NCI-H1105 (cell line): Measurements from ENCODE around the gene FAM114A1.
"Not testable (repeated sequence)": the region's sequence is repeated elsewhere in the genome, so short reads cannot be mapped to it uniquely, and the experiment has no call there.

Source experiments
- DNase-seq: peaks from one replicate; lab custom pipeline; 2025; lab: John Stamatoyannopoulos, UW

The FAM114A1 gene

DNA sequence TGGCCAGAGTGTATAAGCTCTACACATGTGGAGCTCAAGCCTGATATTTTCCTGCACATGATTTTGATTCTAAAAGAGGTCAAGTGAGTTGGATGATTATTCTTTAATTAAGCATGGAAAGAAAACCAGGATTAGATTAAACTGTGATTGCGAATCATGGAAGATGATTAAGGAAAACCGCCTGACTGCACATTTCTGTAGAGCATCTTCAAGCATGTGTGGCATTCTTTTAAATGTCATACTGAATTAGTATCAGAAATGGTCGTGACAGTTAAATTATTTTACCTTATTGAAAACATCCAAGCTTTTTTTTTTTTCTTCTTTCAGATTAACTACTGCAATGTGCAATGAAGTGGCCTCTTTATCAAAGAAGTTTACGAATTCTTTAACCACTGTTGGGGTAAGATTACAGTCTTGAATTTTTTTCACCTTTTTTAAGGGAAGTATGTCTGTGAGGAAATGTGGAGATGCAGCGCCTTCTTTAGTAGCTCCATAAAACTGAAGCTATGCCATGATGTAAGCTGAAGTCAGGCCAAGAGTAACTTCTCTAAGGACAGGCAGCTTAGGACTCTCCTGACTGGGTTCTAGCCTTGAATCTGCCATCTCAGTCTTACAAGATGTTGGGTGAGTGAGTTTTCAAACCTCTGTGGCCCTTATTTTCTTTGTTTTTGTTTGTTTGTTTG is 67.9 kb downstream of the FAM114A1 start:
- DNase-seq: no peak

DNA sequence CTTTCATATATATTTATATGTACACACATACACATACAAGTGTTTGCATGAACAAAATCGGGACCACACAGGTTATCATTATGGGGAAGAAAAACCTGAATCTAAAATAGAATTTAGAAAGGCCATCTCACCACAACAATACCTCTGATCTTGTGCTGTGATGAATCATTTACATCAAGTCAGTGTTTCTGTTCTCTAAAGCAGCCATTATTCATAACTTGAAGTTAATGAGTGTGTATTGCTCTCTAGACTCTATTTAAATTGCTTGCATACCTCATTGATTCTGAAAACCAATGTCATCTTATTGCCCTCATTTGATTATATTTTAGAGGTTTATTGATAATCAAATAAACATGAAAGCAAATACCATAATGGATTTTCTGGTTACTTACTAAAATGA is 71.6 kb downstream of the FAM114A1 start:
- DNase-seq: no peak

DNA sequence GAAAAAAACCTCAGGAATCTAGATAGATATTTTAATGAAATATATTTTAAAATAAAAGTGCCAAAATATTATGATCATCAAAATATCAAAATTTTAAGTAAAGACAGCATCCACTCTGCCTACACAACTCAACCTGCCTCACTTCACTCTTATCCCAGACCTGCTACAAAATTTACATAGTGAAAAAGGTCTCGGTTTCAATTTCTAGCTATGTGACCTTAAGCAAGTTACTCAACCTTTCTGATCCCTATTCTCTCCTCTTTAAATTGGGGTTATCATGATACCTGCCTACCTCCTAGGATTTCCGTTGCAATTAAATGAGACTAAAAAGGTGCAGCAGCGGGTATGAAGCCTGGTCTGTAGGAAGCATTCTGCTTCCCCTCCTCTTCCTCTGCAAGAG is 72.9 kb downstream of the FAM114A1 start:
- no peak for DNase-seq

DNA sequence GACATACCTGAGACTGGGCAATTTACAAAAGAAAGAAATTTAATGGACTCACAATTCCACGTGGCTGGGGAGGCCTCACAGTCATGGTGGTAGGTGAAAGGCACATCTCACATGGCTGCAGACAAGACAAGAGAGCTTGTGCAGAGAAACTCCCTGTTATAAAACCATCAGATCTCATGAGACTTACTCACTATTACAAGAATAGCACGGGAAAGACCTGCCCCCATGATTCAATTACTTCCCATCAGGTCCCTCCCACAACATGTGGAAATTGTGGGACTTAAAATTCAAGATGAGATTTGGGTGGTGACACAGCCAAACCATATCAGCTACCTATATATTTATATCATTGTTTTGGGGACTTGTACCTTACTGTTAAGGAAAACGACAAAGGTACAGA is 74.3 kb downstream of the FAM114A1 start:
- not testable (repeated sequence) for DNase-seq

DNA sequence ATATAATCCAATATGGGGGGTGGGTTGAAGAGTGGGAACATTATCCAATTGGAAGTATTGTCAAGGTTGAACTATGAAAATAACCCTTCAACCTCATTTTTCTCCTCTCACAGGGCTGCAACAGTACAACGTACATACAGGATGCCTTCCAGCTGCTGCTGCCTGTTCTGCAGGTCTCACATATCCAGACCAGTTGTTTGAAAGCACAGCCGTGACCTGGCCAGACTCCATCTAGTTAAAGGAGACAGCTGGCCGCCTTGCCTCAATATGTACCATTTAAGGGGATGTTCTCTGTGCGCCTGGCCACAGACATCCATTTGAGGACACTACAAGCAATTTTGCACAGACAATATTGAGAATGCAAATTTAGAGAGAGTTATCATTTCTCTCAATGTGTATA is 75.7 kb downstream of the FAM114A1 start:
- no peak for DNase-seq

DNA sequence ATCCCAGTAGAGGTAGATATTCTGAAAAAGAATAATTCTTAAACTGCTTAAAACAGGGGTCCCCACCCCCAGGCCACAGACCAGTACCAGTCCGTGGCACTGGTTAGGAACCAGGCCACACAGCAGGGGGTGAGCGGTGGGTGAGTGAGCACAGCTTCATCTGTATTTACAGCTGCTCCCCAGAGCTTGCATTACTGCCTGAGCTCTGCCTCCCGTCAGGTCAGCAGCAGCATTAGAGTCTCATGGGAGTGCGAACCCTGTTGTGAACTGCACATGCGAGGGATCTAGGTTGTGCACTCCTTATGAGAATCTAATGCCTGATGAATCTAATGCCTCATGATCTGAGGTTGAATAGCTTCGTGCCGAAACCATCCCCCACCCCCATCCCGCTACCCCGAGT is 76.8 kb downstream of the FAM114A1 start:
- DNase-seq: no peak

DNA sequence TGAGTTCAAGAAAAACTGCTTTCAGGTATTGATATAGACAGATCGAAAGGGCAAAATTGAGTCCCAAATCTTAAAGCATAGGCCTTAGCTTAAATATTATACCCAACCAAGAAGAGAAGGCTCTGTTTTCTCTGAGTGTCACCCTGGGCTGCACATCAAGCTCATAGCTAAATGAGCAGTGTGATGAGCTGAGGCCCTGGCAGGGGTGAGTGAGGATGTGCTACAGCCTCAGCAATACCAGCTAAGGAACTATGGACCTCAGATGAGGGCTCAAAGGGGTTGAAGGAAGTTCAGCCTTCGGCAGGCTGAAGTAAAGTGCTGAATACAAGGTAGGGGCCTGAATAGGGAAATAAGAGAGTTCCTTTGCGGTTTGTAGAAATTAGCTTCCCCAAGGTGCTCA is 79.3 kb downstream of the FAM114A1 start:
- no peak for DNase-seq

DNA sequence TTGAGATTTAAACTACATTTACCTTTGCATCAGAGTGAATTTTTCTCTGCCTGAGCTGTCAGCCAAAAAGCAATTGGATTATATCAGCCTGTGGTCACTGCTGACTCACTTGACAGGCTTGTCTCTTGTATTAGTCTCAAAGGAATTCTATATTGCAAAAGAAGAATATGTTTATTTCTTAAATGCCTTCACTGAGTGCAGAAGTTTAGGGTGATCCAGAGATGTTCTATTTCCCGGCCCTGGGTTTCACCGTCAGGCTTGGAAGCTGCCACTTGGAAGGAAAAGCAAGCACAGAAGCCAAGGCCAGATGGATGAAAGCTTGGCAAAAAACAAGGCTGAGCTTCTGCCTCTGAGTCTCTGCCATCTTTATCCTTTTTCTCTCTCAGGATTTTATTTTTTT is 80.9 kb downstream of the FAM114A1 start:
- DNase-seq: no peak

DNA sequence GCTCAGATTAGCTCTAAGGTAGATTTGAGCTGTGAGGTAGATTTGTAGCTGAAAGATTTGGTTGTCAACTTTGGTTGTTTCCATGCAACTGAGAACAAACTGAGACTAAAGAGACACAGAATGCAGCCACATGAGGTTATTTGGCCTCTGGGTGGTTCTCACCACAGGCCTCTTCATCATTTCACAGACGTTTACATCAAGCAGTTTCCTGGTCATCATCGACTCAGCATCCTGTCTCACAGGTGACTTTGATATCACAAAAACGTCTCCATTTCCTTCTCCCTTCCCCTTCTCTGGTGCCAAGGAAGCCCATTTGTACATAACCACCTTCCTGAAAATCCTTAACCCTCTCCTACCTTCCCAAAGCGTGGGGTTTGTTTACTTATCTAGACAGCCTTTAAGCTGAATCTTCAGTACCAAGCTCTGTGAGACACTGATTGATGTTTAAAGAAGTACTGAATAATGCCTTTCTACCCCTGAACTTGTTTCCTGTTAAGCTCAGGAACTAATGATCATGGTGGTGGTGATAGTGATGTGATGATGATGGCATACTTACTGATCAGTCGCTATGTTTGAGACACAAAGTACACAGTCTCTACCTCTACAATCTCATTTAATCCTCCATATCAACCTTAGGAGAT is 81.9 kb downstream of the FAM114A1 start:
- no peak for DNase-seq

DNA sequence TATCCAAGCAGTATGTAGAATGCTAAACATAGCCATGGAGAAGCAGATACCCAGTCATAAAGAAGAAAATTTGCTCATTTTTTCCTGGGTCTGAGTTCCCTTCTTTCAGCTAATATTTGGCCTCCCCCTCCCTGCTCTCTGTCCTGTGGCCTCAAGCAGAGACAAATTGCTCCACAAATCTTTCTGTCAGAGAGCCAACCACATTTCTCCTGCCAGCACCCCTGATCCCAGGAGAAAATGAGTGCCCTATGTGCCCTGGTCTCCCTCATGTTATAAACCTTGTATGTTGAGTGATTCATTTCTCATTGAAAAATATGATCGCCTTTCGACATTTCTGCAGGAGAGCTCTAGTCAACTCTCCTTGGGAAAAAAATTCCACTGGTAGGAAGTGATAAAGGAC is 82.6 kb downstream of the FAM114A1 start:
- DNase-seq: no peak

DNA sequence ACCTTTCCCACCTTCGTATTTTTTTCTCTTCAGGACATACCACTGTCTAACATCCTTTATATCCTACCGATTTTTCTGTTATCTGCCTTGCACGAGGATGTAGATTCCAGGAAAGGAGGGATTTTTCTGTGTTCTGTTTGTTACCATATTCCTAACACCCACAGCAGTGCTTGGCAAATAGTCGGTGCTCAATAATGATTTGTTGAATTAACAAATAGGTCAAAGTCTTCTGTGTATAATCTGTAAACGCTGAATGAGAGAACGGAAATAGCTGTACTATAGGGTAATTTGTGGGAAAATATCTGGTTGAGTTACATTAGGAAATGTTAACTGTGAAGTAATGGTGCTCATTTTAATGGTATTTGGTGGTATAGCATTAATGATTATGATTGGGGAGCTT is 83.1 kb downstream of the FAM114A1 start:
- no peak for DNase-seq

DNA sequence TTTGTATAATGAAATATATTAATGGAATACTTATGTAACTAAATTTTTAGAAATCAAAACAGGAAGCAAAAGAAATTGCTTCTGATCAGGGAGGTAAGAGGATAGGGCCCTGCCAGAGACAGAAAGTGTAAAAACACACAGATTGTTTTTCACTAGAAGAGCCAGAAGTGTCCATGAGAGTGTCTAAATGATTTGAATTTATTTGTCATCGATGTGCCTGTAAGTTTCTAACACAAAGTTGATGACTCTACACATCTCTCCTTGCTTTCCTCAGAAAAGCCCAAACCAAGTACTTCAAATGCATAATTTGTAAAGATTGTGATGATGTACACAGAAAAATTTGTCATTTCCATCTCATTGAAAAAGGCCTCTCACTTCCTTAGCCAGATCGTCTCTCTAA is 84.0 kb downstream of the FAM114A1 start:
- DNase-seq: no peak

DNA sequence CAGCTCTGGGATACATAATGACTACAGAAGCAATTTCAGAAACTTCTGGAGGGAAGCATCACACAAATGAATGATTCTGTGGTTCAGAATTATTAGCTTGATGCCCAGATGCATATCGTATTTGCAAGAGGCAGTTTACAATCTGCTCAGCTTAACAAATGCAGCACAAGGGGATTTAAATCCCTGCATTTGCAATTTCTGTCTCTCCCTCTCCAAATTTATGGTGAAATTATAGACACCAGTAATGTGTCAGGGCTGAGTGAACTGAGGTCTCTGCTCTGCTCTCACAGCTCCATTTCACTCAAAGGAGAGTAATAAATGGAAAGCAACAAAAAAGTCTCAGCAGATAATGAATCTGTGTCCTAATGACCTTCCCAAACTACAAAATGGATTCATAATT is 84.4 kb downstream of the FAM114A1 start:
- DNase-seq: no peak

DNA sequence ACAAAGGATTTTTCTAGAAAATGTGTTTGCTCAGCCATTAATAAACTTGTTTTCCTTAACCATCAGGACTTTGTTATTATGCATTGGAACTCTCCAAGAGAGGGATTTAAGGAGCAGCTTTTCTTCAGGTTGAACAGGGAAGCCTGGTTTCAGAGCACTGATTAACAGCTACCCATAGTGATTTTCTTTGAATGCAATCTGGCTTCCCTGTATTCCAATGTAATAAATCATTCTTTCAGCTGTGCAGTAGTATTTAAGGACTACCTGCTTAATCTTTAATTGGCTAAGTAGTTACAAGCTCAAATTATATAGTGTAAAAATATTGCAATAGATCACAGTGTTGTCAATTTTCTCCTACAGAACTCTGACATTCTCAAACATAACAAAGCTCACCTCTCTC is 87.1 kb downstream of the FAM114A1 start:
- DNase-seq: no peak

DNA sequence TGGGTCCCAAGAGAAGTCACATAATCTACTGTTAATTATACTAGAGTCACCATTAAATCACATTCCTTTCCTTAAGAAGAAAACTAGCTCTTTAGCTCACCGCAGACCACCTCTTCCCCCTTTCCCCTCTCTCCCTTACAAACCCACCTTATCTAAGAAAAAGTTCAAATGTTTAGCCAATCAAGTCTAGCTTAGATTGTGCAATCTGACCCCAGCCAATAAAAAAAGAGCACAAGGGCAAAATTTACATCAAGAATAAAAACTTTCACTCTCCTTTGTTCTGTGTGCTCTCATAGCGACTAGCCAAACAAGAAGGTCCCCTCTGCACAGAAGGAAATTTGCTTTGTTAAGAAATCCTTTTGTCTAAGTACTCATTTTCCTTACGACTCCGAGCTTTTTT is 88.4 kb downstream of the FAM114A1 start:
- no peak for DNase-seq

DNA sequence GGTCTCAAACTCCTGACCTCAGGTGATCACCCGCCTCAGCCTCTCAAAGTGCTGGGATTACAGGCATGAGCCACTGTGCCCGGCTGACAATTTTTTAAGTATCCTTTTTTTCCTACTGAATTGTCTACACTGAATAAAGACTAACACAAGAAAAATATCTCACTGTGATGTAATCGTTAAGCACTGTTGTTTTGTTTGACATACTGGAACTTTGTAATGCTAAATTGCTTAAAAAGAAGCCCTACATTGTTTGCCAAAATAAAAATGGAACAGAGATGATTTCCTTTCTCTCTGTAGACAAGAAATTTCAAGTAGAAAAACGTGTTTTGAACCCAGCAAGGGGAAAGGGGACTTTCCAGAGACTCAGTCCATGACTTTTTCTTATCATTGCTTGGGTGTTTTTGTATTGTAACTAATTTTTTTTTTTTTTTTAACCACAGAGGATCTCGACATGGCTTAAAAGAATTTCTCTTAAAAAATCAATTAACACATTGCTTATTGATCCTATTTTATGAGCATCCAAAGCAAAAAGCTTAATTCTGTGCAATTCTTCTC is 89.7 kb downstream of the FAM114A1 start:
- no peak for DNase-seq

DNA sequence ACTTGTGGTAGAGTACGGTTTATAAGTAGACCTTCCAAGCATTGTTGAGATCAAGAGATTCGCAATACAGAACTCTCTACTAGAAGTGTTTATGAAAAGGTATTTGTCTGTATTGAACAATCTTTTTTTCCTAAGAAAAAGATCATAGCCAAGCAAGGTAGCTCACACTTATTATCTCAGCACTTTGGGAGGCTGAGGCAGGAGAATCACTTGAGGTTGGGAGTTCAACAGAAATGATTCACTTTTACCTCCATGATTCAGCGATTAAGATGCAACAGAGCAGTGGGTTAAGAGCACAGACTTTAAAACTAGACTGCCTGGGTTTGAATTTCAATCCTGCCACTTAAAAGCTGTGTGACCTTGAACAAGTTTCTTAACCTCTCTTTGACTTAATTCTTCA is 90.3 kb downstream of the FAM114A1 start:
- no peak for DNase-seq

DNA sequence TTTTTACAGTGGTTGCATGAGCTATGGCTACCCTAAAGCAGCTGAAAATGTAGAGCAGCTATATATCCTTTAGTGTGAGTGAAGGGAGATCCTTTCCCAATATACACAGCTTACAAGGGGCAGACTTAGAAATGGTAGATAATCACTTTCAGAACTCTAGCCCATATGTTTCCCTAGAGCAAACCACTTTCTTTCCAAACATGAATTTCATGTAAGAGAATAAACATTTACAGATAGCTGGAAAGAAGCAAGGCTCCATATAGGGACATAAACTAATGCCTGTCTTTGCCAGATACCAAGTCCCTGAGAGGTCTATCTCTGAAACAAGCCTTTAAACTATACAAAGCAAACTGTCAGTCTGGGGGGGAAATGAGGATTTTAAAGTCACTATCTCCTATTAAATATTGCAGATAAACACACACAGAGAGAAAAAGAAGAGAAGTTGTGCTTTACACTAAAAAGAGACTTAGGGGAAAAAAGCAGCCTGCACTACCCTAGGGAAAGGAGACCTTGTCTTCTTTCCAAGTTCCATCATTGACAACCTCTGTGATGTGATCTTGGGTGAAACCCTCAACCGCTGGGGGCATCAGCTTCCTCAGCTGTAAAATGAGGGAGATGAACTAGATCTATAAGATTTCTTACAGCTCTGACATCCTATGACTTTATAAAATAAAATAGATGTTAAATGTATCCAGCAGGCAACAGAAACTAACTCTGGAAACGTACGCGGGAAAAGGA is 91.0 kb downstream of the FAM114A1 start:
- DNase-seq: no peak

DNA sequence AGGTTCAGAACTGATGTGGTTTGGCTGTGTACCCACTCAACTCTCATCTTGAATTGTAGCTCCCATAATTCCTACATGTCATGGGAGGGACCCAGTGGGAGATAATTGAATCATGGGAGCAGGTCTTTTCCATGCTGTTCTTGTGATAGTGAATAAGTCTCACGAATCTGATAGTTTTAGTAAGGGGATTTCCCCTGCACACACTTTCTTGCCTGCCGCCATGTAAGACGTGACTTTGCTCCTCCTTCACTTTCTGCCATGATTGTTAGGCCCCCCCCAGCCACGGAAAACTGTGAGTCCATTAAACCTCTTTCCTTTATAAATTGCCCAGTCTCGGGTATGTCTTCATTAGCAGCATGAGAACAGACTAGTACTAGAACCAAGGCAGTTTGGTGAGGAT is 91.6 kb downstream of the FAM114A1 start:
- not testable (repeated sequence) for DNase-seq

DNA sequence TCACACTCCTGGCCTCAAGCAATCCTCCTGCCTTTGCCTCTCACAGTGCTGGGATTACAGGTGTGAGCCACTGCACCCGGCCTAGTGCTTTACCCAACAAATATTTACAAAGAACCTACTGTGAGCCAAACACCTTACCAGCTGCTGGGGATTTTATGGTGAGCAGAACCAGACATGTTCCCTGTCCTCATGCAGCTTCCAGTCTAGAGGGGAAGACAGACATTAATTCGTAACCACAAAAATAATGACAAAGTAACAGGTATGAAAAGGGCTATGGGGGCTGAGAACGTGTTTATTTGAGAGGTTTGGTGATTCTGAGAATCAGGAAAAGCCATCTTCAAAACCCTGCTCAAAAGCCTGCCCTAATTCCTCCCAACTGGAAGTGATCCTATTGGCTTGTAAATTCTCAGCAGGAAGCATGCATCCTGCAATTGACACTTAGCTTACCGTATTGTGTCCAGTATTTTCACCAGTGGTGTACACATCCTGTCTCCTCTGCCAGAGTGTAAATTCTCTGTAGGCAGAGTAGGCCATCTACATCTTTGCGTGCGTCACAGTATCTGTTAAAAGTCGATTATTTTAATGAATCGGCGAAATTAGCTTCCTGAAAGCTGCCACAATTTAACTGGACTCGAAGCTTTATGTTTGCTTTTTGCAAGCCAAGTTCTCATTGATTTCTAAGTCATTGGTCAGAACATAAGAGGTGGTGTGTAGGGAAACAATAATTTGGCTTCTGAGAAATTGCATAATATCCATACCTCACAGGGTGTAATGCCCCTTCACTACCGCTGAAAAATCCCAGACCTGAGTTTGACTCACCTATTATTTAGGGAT is 97.6 kb downstream of the FAM114A1 start:
- no peak for DNase-seq

DNA sequence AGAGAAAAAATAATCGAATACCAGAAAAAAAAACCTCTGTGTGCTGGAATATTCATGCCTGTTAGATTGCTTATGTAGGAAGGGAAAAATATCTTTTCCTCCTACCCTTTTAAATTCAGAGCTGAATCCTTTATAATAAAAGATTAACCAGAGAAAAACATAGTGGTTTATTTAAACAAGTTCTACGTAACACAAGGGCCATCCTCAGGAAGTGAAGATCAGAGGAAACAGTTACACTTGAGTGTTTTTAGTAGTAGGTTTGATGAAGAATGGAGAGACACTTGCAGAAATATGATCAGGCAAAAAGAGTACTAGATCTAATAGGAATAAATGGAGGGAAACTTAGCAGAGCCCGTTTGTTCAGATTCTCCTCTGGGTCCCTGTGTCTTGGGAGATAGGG is 98.3 kb downstream of the FAM114A1 start:
- DNase-seq: no peak
